Hepatocyte (in vitro differentiated cells): ENCODE results near the gene TMPRSS3.

Source experiments
- EZH2 ChIP-seq: fragments of 200-600 bp; sonication (generic); IDR thresholded peaks from 2 replicates; pipeline ENCODE4 v1.6.1; 2016; ENCODE audit warnings: antibody characterized with exemption, mild to moderate bottlenecking, borderline replicate concordance
- TF ChIP-seq, protein P1 (sequence below): fragments of 200-600 bp; sonication (generic); IDR thresholded peaks from 2 replicates; pipeline ENCODE4 v1.5.1; 2016; ENCODE audit warnings: antibody characterized with exemption, mild to moderate bottlenecking; ENCODE audit not compliant: poor library complexity

DNA sequence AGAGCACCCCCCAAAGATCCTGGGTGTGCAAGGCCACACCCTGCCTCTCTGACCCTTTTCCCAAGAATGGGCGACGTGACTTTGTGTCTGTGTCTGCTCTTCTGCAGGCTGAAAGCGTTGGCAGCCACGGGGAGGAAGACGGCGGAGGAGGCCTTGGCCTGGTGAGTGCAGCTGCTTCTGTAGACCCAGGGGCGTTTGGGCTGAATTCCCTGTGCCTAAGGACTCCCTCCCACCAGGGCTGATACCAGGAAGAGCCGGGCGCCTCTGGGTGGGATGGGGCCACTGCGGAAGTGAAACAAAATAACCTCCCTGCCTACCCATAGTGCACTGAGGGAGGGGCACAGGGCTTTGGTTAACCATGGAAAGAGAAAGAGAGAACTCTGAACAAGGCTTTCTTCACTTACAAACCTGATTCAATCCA is 10.4 kb upstream of the TMPRSS3 start:
- no peak for TF ChIP-seq EZH2
- TF ChIP-seq, protein P1, sequence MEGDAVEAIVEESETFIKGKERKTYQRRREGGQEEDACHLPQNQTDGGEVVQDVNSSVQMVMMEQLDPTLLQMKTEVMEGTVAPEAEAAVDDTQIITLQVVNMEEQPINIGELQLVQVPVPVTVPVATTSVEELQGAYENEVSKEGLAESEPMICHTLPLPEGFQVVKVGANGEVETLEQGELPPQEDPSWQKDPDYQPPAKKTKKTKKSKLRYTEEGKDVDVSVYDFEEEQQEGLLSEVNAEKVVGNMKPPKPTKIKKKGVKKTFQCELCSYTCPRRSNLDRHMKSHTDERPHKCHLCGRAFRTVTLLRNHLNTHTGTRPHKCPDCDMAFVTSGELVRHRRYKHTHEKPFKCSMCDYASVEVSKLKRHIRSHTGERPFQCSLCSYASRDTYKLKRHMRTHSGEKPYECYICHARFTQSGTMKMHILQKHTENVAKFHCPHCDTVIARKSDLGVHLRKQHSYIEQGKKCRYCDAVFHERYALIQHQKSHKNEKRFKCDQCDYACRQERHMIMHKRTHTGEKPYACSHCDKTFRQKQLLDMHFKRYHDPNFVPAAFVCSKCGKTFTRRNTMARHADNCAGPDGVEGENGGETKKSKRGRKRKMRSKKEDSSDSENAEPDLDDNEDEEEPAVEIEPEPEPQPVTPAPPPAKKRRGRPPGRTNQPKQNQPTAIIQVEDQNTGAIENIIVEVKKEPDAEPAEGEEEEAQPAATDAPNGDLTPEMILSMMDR, result no peak
